HepG2 (cell line): Measurements from ENCODE around the gene CEP19. TPM values are rescaled to one million over a fixed set of nuclear protein-coding genes. Genes with fewer than 3 reads are reported as not detected.
A peak's percentile ranks its signal among the peaks of the same experiment; 100 is the strongest.

Source experiments
- AKAP8 ChIP-seq: sonication (generic); formaldehyde crosslinking; IDR thresholded peaks from 2 replicates; pipeline ENCODE4 v1.5.1; 2020; ENCODE audit warnings: mild to moderate bottlenecking, missing genetic modification reagents
- ARID4A ChIP-seq: sonication (generic); formaldehyde crosslinking; IDR thresholded peaks from 2 replicates; pipeline ENCODE4 v1.5.0; 2020; ENCODE audit warnings: mild to moderate bottlenecking, missing genetic modification reagents, borderline replicate concordance
- ERF ChIP-seq: IDR thresholded peaks from 2 replicates; pipeline ENCODE4 v1.6.1; 2018; ENCODE audit warnings: missing biosample characterization, missing genetic modification reagents
- HMGXB4 ChIP-seq, 2 experiments: sonication (generic) in 1 of 2; formaldehyde crosslinking in 1 of 2; IDR thresholded peaks; 2 replicates each; pipeline versions ENCODE4 v1.4.0 to v1.6.1; 2018 to 2020; ENCODE audit warnings: missing genetic modification reagents in 2 of 2, borderline replicate concordance in 1 of 2, low read depth in 1 of 2, mild to moderate bottlenecking in 1 of 2, missing biosample characterization in 1 of 2
- HOXA7 ChIP-seq: sonication (generic); formaldehyde crosslinking; IDR thresholded peaks from 2 replicates; pipeline ENCODE4 v1.8.1; 2022; ENCODE audit warnings: mild to moderate bottlenecking, missing genetic modification reagents, moderate library complexity
- MEF2D ChIP-seq: sonication (generic); formaldehyde crosslinking; IDR thresholded peaks from 2 replicates; pipeline ENCODE4 v1.5.1; 2020; ENCODE audit warnings: mild to moderate bottlenecking, missing genetic modification reagents
- MTF1 ChIP-seq: sonication (generic); formaldehyde crosslinking; IDR thresholded peaks from 2 replicates; pipeline ENCODE4 v1.5.0; 2020; ENCODE audit warnings: missing genetic modification reagents
- MYPOP ChIP-seq: sonication (generic); formaldehyde crosslinking; IDR thresholded peaks from 2 replicates; pipeline ENCODE4 v1.8.1; 2023; ENCODE audit warnings: mild to moderate bottlenecking, moderate library complexity, missing genetic modification reagents
- SIN3A ChIP-seq: IDR thresholded peaks from 2 replicates; pipeline ENCODE4 v1.6.1; 2011; ENCODE audit warnings: low read depth, mild to moderate bottlenecking, control low read depth, low read length, borderline replicate concordance
- SMYD3 ChIP-seq: sonication (generic); formaldehyde crosslinking; IDR thresholded peaks from 2 replicates; pipeline ENCODE4 v1.8.1; 2023; ENCODE audit warnings: mild to moderate bottlenecking, missing genetic modification reagents
- TEF ChIP-seq: sonication (generic); formaldehyde crosslinking; IDR thresholded peaks from 2 replicates; pipeline ENCODE4 v1.5.0; 2020; ENCODE audit warnings: missing genetic modification reagents
- THAP9 ChIP-seq: sonication (generic); formaldehyde crosslinking; IDR thresholded peaks from 2 replicates; pipeline ENCODE4; 2020; ENCODE audit warnings: missing genetic modification reagents, mild to moderate bottlenecking, borderline replicate concordance
- ZEB1 ChIP-seq: IDR thresholded peaks from 2 replicates; pipeline ENCODE4 v1.6.1; 2012; ENCODE audit warnings: mild to moderate bottlenecking, low read depth, inconsistent platforms; ENCODE audit not compliant: insufficient replicate concordance
- ZNF224 ChIP-seq: sonication (generic); formaldehyde crosslinking; IDR thresholded peaks from 2 replicates; pipeline ENCODE4 v1.5.0; 2020; ENCODE audit warnings: mild to moderate bottlenecking, missing genetic modification reagents
- ZNF639 ChIP-seq: conservative IDR thresholded peaks from 2 replicates; pipeline ENCODE4 v1.6.1; 2018; ENCODE audit warnings: missing genetic modification reagents
- ZNF749 ChIP-seq: sonication (generic); formaldehyde crosslinking; IDR thresholded peaks from 2 replicates; pipeline ENCODE4 v1.8.0; 2022; ENCODE audit warnings: mild to moderate bottlenecking, missing genetic modification reagents, moderate library complexity, borderline replicate concordance
- polyA plus RNA-seq, 8 experiments: library from polyadenylated mRNA; depleted of rRNA in 3 of 8; stranded (reverse) in 7 of 8; unstranded in 1 of 8; fragments of >200 nt; fragmentation: Illumina TruSeq in 4 of 8; extraction: Trizol in 4 of 8; gene quantifications; 2 replicates each; pipeline versions ENCODE4 v1.2.1 to v1.2.3, GENCODE V29; 2011 to 2016; ENCODE audit warnings: low read depth in 4 of 8, missing spikeins in 1 of 8, mixed read lengths in 1 of 8; ENCODE audit not compliant: insufficient read depth in 1 of 8
- total RNA-seq, 5 experiments: library from RNA; depleted of rRNA; stranded (reverse); fragments of >200 nt; fragmentation: Illumina TruSeq; extraction: Trizol; gene quantifications; 2 replicates each; pipeline ENCODE4 v1.2.3, GENCODE V29; 2016; ENCODE audit warnings: low read depth in 1 of 5

CEP19 gene
- total and polyA plus RNA-seq, 2 of the 13 experiments (the other 11 are each of a cell fraction or from before 2014, with no cell fraction given), result 0.48 to 1.2 TPM

- TF ChIP-seq MYPOP (CRISPR knock-in tag), result peak; percentile 51
- no peak for TF ChIP-seq ZNF639
- peak; percentile 67; the same call in 1 of the 2 replicates for TF ChIP-seq SIN3A
- no peak for TF ChIP-seq SMYD3
- no peak for TF ChIP-seq ZNF749 (CRISPR knock-in tag)
- peak; percentile 52 for TF ChIP-seq ARID4A (CRISPR knock-in tag)
- no peak for TF ChIP-seq THAP9 (CRISPR knock-in tag)
- TF ChIP-seq ZEB1, result no peak
- TF ChIP-seq MTF1 (CRISPR knock-in tag), result no peak
- no peak for TF ChIP-seq ZNF224 (CRISPR knock-in tag)
- no peak; a peak in 1 of 4 replicates for TF ChIP-seq HMGXB4 (CRISPR knock-in tag; IDR thresholded peaks at IDR 0.05; ENCODE audit: borderline replicate concordance in 1 of 2, low read depth in 1 of 2)
- no peak for TF ChIP-seq TEF
- no peak for TF ChIP-seq ERF (CRISPR knock-in tag)
- no peak for TF ChIP-seq AKAP8 (CRISPR knock-in tag)
- TF ChIP-seq HOXA7 (CRISPR knock-in tag), result no peak
- 0 out of 2 replicates have a peak, but pooled peaks have one; percentile 32 for TF ChIP-seq MEF2D
These were observed at the start of gene CEP19, which contains the start of gene PIGX (continued) for GRCh38 chr3:196711838-196712513.
